ENCODE measurements around the gene CEMIP.

CEMIP gene

GRCh38 chr15:80817901-80818300 is 38.7 kb downstream of the CEMIP start:
- Mint-ChIP-seq H3K4me3 (no peak overlapping the region), H3K9me3 (no peaks in the 10 kb centered on the region), H3K4me1 (ENCODE audit: low read depth) (no peaks in the 10 kb centered on the region), H3K27me3 (peaks cover 15% of the 10 kb centered on the region), H3K36me3 (ENCODE audit: low read depth) (no peaks in the 10 kb centered on the region), H3K27ac (no peak overlapping the region)

GRCh38 chr15:80819001-80819400 is 39.8 kb downstream of the CEMIP start:
- Mint-ChIP-seq H3K4me1 (ENCODE audit: low read depth) (no peaks in the 10 kb centered on the region), H3K27ac (no peak overlapping the region), H3K27me3 (peaks cover 15% of the 10 kb centered on the region), H3K36me3 (ENCODE audit: low read depth) (no peaks in the 10 kb centered on the region), H3K9me3 (no peaks in the 10 kb centered on the region), H3K4me3 (no peak overlapping the region)

GRCh38 chr15:80820092-80820491 is 40.9 kb downstream of the CEMIP start:
- no peaks in the 10 kb centered on the region for H3K4me1 Mint-ChIP-seq (ENCODE audit: low read depth)
- H3K36me3 Mint-ChIP-seq (ENCODE audit: low read depth), result no peaks in the 10 kb centered on the region
- H3K9me3 Mint-ChIP-seq, result no peaks in the 10 kb centered on the region
- H3K27ac Mint-ChIP-seq, result no peak overlapping the region
- peaks cover 15% of the 10 kb centered on the region for H3K27me3 Mint-ChIP-seq
- H3K4me3 Mint-ChIP-seq, result no peak overlapping the region

- Mint-ChIP-seq H3K4me1 (ENCODE audit: low read depth) (no peaks in the 10 kb centered on the region), H3K27ac (no peak overlapping the region)
Measured at GRCh38 chr15:80822256-80822655, 43.1 kb downstream of the CEMIP start.

GRCh38 chr15:80822676-80823075 is 43.5 kb downstream of the CEMIP start:
- H3K4me1 Mint-ChIP-seq (ENCODE audit: low read depth), result no peaks in the 10 kb centered on the region

More at GRCh38 chr15:80822256-80822655, 43.1 kb downstream of the CEMIP start:
- Mint-ChIP-seq H3K36me3 (ENCODE audit: low read depth) (no peaks in the 10 kb centered on the region), H3K9me3 (no peaks in the 10 kb centered on the region), H3K27me3 (peaks cover 12% of the 10 kb centered on the region), H3K4me3 (no peak overlapping the region)

GRCh38 chr15:80823120-80823519 is 44.0 kb downstream of the CEMIP start:
- Mint-ChIP-seq H3K36me3 (ENCODE audit: low read depth) (no peaks in the 10 kb centered on the region), H3K4me3 (no peak overlapping the region), H3K27me3 (peaks cover 6% of the 10 kb centered on the region), H3K9me3 (no peaks in the 10 kb centered on the region), H3K4me1 (ENCODE audit: low read depth) (no peaks in the 10 kb centered on the region), H3K27ac (no peak overlapping the region)

More at GRCh38 chr15:80822676-80823075, 43.5 kb downstream of the CEMIP start:
- H3K27ac Mint-ChIP-seq, result no peak overlapping the region
- no peak overlapping the region for H3K4me3 Mint-ChIP-seq
- no peaks in the 10 kb centered on the region for H3K9me3 Mint-ChIP-seq
- H3K36me3 Mint-ChIP-seq (ENCODE audit: low read depth), result no peaks in the 10 kb centered on the region
- H3K27me3 Mint-ChIP-seq, result peaks cover 11% of the 10 kb centered on the region

- no peaks in the 10 kb centered on the region for H3K36me3 Mint-ChIP-seq (ENCODE audit: low read depth)
- H3K4me1 Mint-ChIP-seq (ENCODE audit: low read depth), result no peaks in the 10 kb centered on the region
- no peak overlapping the region for H3K27ac Mint-ChIP-seq
- H3K27me3 Mint-ChIP-seq, result peaks cover 6% of the 10 kb centered on the region
- H3K4me3 Mint-ChIP-seq, result no peak overlapping the region
- no peaks in the 10 kb centered on the region for H3K9me3 Mint-ChIP-seq
Measured at GRCh38 chr15:80823995-80824394, 44.8 kb downstream of the CEMIP start.

- no peaks in the 10 kb centered on the region for H3K9me3 Mint-ChIP-seq
- H3K36me3 Mint-ChIP-seq (ENCODE audit: low read depth), result no peaks in the 10 kb centered on the region
- no peak overlapping the region for H3K4me3 Mint-ChIP-seq
- H3K27ac Mint-ChIP-seq, result no peak overlapping the region
- H3K27me3 Mint-ChIP-seq, result peaks cover 6% of the 10 kb centered on the region
- no peaks in the 10 kb centered on the region for H3K4me1 Mint-ChIP-seq (ENCODE audit: low read depth)
Measured at GRCh38 chr15:80825361-80826030, 46.3 kb downstream of the CEMIP start.

- H3K4me1 Mint-ChIP-seq (ENCODE audit: low read depth), result no peaks in the 10 kb centered on the region
- H3K4me3 Mint-ChIP-seq, result no peak overlapping the region
- no peaks in the 10 kb centered on the region for H3K36me3 Mint-ChIP-seq (ENCODE audit: low read depth)
- no peak overlapping the region for H3K27ac Mint-ChIP-seq
- no peaks in the 10 kb centered on the region for H3K27me3 Mint-ChIP-seq
- no peaks in the 10 kb centered on the region for H3K9me3 Mint-ChIP-seq
Measured at GRCh38 chr15:80828796-80829195, 49.6 kb downstream of the CEMIP start.

GRCh38 chr15:80830677-80831076 is 51.5 kb downstream of the CEMIP start:
- Mint-ChIP-seq H3K4me1 (ENCODE audit: low read depth) (no peaks in the 10 kb centered on the region), H3K36me3 (ENCODE audit: low read depth) (no peaks in the 10 kb centered on the region), H3K27me3 (no peaks in the 10 kb centered on the region), H3K9me3 (no peaks in the 10 kb centered on the region), H3K27ac (no peak overlapping the region), H3K4me3 (no peak overlapping the region)

GRCh38 chr15:80831192-80831591 is 52.0 kb downstream of the CEMIP start:
- no peaks in the 10 kb centered on the region for H3K9me3 Mint-ChIP-seq
- no peak overlapping the region for H3K27ac Mint-ChIP-seq
- H3K36me3 Mint-ChIP-seq (ENCODE audit: low read depth), result no peaks in the 10 kb centered on the region
- no peaks in the 10 kb centered on the region for H3K27me3 Mint-ChIP-seq
- H3K4me3 Mint-ChIP-seq, result no peak overlapping the region
- H3K4me1 Mint-ChIP-seq (ENCODE audit: low read depth), result no peaks in the 10 kb centered on the region

GRCh38 chr15:80831606-80832224 is 52.5 kb downstream of the CEMIP start:
- Mint-ChIP-seq H3K27me3 (no peaks in the 10 kb centered on the region), H3K4me1 (ENCODE audit: low read depth) (no peaks in the 10 kb centered on the region), H3K4me3 (no peak overlapping the region), H3K36me3 (ENCODE audit: low read depth) (no peaks in the 10 kb centered on the region), H3K27ac (no peak overlapping the region), H3K9me3 (no peaks in the 10 kb centered on the region)

- no peaks in the 10 kb centered on the region for H3K4me1 Mint-ChIP-seq (ENCODE audit: low read depth)
- no peak overlapping the region for H3K4me3 Mint-ChIP-seq
- no peak overlapping the region for H3K27ac Mint-ChIP-seq
- no peaks in the 10 kb centered on the region for H3K9me3 Mint-ChIP-seq
- H3K27me3 Mint-ChIP-seq, result no peaks in the 10 kb centered on the region
- no peaks in the 10 kb centered on the region for H3K36me3 Mint-ChIP-seq (ENCODE audit: low read depth)
Measured at GRCh38 chr15:80832686-80833085, 53.5 kb downstream of the CEMIP start.

GRCh38 chr15:80834402-80834801 is 55.2 kb downstream of the CEMIP start:
- no peaks in the 10 kb centered on the region for H3K4me1 Mint-ChIP-seq (ENCODE audit: low read depth)
- H3K27ac Mint-ChIP-seq, result no peak overlapping the region
- no peaks in the 10 kb centered on the region for H3K9me3 Mint-ChIP-seq
- H3K4me3 Mint-ChIP-seq, result no peak overlapping the region
- no peaks in the 10 kb centered on the region for H3K27me3 Mint-ChIP-seq
- no peaks in the 10 kb centered on the region for H3K36me3 Mint-ChIP-seq (ENCODE audit: low read depth)

GRCh38 chr15:80834906-80835305 is 55.7 kb downstream of the CEMIP start:
- Mint-ChIP-seq H3K9me3 (no peaks in the 10 kb centered on the region), H3K4me3 (no peak overlapping the region)

GRCh38 chr15:80835336-80835735 is 56.2 kb downstream of the CEMIP start:
- Mint-ChIP-seq H3K4me3 (no peak overlapping the region), H3K27me3 (no peaks in the 10 kb centered on the region), H3K4me1 (ENCODE audit: low read depth) (no peaks in the 10 kb centered on the region), H3K9me3 (no peaks in the 10 kb centered on the region), H3K36me3 (ENCODE audit: low read depth) (no peaks in the 10 kb centered on the region), H3K27ac (no peak overlapping the region)

More at GRCh38 chr15:80834906-80835305, 55.7 kb downstream of the CEMIP start:
- no peaks in the 10 kb centered on the region for H3K27me3 Mint-ChIP-seq
- no peaks in the 10 kb centered on the region for H3K36me3 Mint-ChIP-seq (ENCODE audit: low read depth)
- H3K4me1 Mint-ChIP-seq (ENCODE audit: low read depth), result no peaks in the 10 kb centered on the region
- no peak overlapping the region for H3K27ac Mint-ChIP-seq

All from stimulated activated naive CD8-positive, alpha-beta T cell treated with anti-CD3 and anti-CD28 coated beads, Interleukin-15, Interleukin-2, amounts not matched to agents 100 ng/mL and 50 ng/mL, for 24 hours (primary cell).